Measurements from ENCODE around the gene PTPRT.

GRCh38 chr20:42963796-42964195 lies 225.9 kb downstream of the PTPRT start:
- TF ChIP-seq CTCF (conservative IDR thresholded peaks at IDR 0.05; ENCODE audit: low read depth in 2 of 2) (no peak), EZH2phosphoT487 (IDR thresholded peaks at IDR 0.05; ENCODE audit: unreplicated experiment) (no peak), EZH2 (IDR thresholded peaks at IDR 0.05; ENCODE audit: low read depth, unreplicated experiment) (no peak), CREB1 (CRISPR knock-in tag; IDR thresholded peaks at IDR 0.05; ENCODE audit: low read depth) (no peak), POLR2AphosphoS5 (IDR thresholded peaks at IDR 0.05; ENCODE audit: low read depth) (no peak), JUNB (IDR thresholded peaks at IDR 0.05; ENCODE audit: unreplicated experiment) (no peak)
